PC-9 (cell line): ENCODE measurements around the gene ZSCAN4. TPM values are rescaled to one million over a fixed set of nuclear protein-coding genes. Genes with fewer than 3 reads are reported as not detected.

Source experiments
- BruUV-seq: library from RNA; stranded (reverse); fragments of 400-500 nt; replicated peaks from 2 replicates; lab custom pipeline; 2021; lab: Mats Ljungman, UMichigan
- CTCF ChIA-PET: fragments of 300-600 bp; sonication (Branson Sonifier 250); formaldehyde crosslinking; loops from one replicate; lab custom pipeline; 2022; ENCODE audit warnings: antibody characterized with exemption; lab: Charles Lee
- POLR2A ChIA-PET: fragments of 300-600 bp; sonication (Branson Sonifier 250); formaldehyde crosslinking; loops from one replicate; lab custom pipeline; 2022; ENCODE audit warnings: antibody characterized with exemption; ENCODE audit not compliant: unreplicated experiment; lab: Charles Lee
- DNase-seq, 2 experiments: peaks; one replicate each; pipeline versions ENCODE4 v3.0.0 to v3.0.0-alpha.2; 2015 to 2022; ENCODE audit warnings: mixed read lengths in 1 of 2
- H2AFZ ChIP-seq: fragments of 200-600 bp; sonication (generic); 2 replicates; pipeline ENCODE4 v1.8.1; 2017; ENCODE audit warnings: antibody characterized with exemption
- H3F3A ChIP-seq: fragments of 200-600 bp; sonication (generic); 2 replicates; pipeline ENCODE4 v1.8.1; 2017; ENCODE audit warnings: antibody characterized with exemption, mild to moderate bottlenecking, low read depth; ENCODE audit not compliant: insufficient read depth
- H3K27ac ChIP-seq: fragments of 200-600 bp; sonication (generic); 2 replicates; pipeline ENCODE4 v1.6.1; 2016; ENCODE audit warnings: mixed run types
- H3K27me3 ChIP-seq: fragments of 200-600 bp; sonication (generic); 2 replicates; pipeline ENCODE4 v1.6.1; 2016; ENCODE audit warnings: low read depth, mixed run types; ENCODE audit not compliant: insufficient read depth
- H3K36me3 ChIP-seq: fragments of 200-600 bp; sonication (generic); 2 replicates; pipeline ENCODE4 v1.6.1; 2016; ENCODE audit warnings: low read depth, mixed run types
- H3K4me1 ChIP-seq: fragments of 200-600 bp; sonication (generic); replicated peaks from 2 replicates; pipeline ENCODE4 v1.6.1; 2016; ENCODE audit warnings: mixed run types; ENCODE audit not compliant: insufficient read depth
- H3K4me2 ChIP-seq: fragments of 200-600 bp; sonication (generic); 2 replicates; pipeline ENCODE4 v1.6.1; 2017; ENCODE audit warnings: mixed run types
- H3K4me3 ChIP-seq: fragments of 200-600 bp; sonication (generic); 2 replicates; pipeline ENCODE4 v1.6.1; 2016; ENCODE audit warnings: mixed run types
- H3K79me2 ChIP-seq: fragments of 200-600 bp; sonication (generic); 2 replicates; pipeline ENCODE4 v1.6.1; 2017; ENCODE audit warnings: low read depth, mixed run types
- H3K9me2 ChIP-seq: fragments of 200-600 bp; sonication (generic); 2 replicates; pipeline ENCODE4 v1.8.1; 2017; ENCODE audit warnings: mild to moderate bottlenecking; ENCODE audit not compliant: insufficient read depth
- H3K9me3 ChIP-seq: fragments of 200-600 bp; sonication (generic); 2 replicates; pipeline ENCODE4 v1.8.1; 2016; ENCODE audit warnings: low read depth; ENCODE audit not compliant: insufficient read depth
- H4K20me1 ChIP-seq: fragments of 200-600 bp; sonication (generic); 2 replicates; pipeline ENCODE4 v1.8.1; 2017; ENCODE audit not compliant: insufficient read depth
- EZH2 ChIP-seq: fragments of 200-600 bp; sonication (generic); IDR thresholded peaks from 2 replicates; pipeline ENCODE4 v1.8.0; 2017; ENCODE audit warnings: antibody characterized with exemption, low read depth
- intact Hi-C: fragments of 100-400 bp; cut with micrococcal nuclease; formaldehyde crosslinking; loops from one replicate; pipeline ENCODE4 v1.10.0; 2022; ENCODE audit not compliant: unreplicated experiment
- total RNA-seq: library from RNA; stranded (reverse); gene quantifications from 2 replicates; pipeline ENCODE4 v1.2.3, GENCODE V29; 2021
- TF ChIP-seq, protein P1 (sequence below): fragments of 200-600 bp; sonication (generic); conservative IDR thresholded peaks from 2 replicates; pipeline ENCODE4 v1.6.1; 2017; ENCODE audit warnings: mixed run types, antibody characterized with exemption, mild to moderate bottlenecking, moderate library complexity

The ZSCAN4 gene
- total RNA-seq, 1 experiment from 2014 or later: not detected

DNA sequence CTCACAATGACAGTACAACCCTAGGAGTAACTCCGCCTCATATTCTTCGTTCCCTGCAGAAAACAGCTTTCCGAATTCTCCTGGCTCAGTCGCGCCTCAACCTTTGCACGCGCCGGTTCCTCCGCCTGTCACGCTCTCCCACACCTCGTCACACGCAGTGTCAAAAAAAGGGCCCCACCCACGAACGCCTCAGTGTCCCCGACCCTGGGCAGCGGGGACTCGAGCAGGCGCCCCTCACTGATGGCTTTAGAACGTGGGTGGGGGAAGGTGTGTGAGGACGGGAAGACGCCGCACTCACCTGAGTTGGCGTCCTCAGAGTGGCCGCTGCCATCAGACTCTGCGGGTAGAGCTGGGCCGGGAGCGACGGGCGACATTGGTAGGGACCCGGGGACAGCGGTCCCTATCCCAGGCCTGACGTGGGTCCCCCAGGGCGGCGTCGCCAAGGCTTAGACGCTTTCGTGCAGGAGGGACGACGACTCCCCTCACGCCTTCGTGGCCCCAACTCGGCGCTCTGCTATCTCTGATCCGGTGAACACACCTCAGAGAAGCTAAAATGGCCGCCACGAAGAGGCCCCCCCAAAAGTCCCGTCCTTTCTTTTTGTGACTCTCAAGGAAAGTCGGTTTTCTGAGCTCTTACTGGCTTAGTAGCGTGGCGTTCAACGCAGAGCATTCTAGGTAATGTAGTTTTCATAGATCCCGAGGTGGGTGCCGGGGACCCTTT lies 40.1 kb downstream of the ZSCAN4 start, which contains the start of gene ZNF154:
TSS of gene ZNF154 (minus strand) at position 564 of the 721 bp plus-strand sequence. CDS start at position 331, 233 bp downstream.
- H3K36me3 ChIP-seq: no peaks in the 10 kb centered on the region
- H3K9me3 ChIP-seq: no peaks in the 10 kb centered on the region
- no peaks in the 10 kb centered on the region for H3F3A ChIP-seq
- CTCF ChIA-PET: no interaction called here
- no peak within 1 kb of the TSS for H3K27ac ChIP-seq
- POLR2A ChIA-PET: interaction anchor here (0.6 kb wide), 1 partner anchor 27 kb away, joined by 3 read pairs; the partner anchor contains the start of gene ZNF551
- H3K9me2 ChIP-seq: no peaks in the 10 kb centered on the region
- no peak within 1 kb of the TSS for H2AFZ ChIP-seq
- no peak within 1 kb of the TSS for H3K4me3 ChIP-seq
- no peaks in the 10 kb centered on the region for H4K20me1 ChIP-seq
- TF ChIP-seq, protein P1, sequence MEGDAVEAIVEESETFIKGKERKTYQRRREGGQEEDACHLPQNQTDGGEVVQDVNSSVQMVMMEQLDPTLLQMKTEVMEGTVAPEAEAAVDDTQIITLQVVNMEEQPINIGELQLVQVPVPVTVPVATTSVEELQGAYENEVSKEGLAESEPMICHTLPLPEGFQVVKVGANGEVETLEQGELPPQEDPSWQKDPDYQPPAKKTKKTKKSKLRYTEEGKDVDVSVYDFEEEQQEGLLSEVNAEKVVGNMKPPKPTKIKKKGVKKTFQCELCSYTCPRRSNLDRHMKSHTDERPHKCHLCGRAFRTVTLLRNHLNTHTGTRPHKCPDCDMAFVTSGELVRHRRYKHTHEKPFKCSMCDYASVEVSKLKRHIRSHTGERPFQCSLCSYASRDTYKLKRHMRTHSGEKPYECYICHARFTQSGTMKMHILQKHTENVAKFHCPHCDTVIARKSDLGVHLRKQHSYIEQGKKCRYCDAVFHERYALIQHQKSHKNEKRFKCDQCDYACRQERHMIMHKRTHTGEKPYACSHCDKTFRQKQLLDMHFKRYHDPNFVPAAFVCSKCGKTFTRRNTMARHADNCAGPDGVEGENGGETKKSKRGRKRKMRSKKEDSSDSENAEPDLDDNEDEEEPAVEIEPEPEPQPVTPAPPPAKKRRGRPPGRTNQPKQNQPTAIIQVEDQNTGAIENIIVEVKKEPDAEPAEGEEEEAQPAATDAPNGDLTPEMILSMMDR: no peak
- no peak for TF ChIP-seq EZH2
- no peaks in the 10 kb centered on the region for H3K27me3 ChIP-seq
- H3K4me2 ChIP-seq: no peak within 1 kb of the TSS
- no peaks in the 10 kb centered on the region for H3K79me2 ChIP-seq
- intact Hi-C loops: no loop called here
- DNase-seq: no peak
- BruUV-seq: no TSS peak
- no peaks in the 10 kb centered on the region for H3K4me1 ChIP-seq

DNA sequence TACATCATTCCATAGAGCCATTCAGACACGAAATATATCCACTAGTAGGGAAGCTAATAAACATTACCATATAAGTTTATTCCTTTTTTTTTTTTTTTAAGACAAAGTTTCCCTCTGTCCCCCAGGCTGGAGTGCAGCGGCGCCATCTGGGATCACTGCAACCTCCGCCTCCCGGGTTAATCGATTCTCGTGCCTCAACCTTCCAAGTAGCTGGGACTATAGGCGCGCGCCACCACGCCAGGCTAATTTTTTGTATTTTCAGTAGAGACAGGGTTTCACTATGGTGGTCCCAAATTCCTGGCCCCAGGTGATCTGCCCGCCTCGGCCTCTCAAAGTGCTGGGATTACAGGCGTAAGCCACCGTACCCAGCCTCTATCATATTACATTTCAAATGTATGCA lies 40.9 kb downstream of the ZSCAN4 start:
- H3K36me3 ChIP-seq: no peaks in the 10 kb centered on the region
- no peak overlapping the region for H3K4me2 ChIP-seq
- no peaks in the 10 kb centered on the region for H3K4me1 ChIP-seq
- DNase-seq: no peak
- ChIA-PET POLR2A (no interaction called here), CTCF (no interaction called here)
- no peaks in the 10 kb centered on the region for H3K9me3 ChIP-seq
- H2AFZ ChIP-seq: no peak overlapping the region
- BruUV-seq: no TSS peak
- H3K27ac ChIP-seq: no peak overlapping the region
- H3K4me3 ChIP-seq: no peak overlapping the region
- H3K79me2 ChIP-seq: no peaks in the 10 kb centered on the region
- TF ChIP-seq, protein P1: no peak
- no peak for TF ChIP-seq EZH2
- H3K9me2 ChIP-seq: no peaks in the 10 kb centered on the region
- no peaks in the 10 kb centered on the region for H4K20me1 ChIP-seq
- no peaks in the 10 kb centered on the region for H3K27me3 ChIP-seq
- intact Hi-C loops: no loop called here
- H3F3A ChIP-seq: no peaks in the 10 kb centered on the region

DNA sequence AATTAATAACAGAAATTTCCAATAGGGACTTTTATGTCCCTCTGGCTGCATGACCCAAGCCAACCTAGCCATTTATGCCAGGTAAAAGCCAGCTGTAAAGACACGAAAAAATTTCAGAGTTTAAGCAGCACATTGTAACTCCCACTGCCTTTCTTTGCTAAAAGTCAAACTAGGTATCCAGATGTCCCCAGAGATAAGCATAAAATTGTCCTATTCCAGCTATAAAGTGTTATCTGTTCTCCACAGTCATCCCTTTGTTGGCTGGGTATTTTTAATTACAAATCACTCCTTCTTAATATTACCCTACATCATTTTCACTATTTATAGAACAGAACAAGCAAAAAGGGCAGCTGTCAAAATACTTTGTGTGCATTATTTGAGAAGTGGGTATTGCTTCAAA lies 43.5 kb downstream of the ZSCAN4 start:
- Histone ChIP-seq H3K36me3 (no peaks in the 10 kb centered on the region), H2AFZ (no peak overlapping the region), H3K27me3 (no peaks in the 10 kb centered on the region), H3K79me2 (no peaks in the 10 kb centered on the region), H3K9me3 (no peaks in the 10 kb centered on the region), H3K4me1 (no peaks in the 10 kb centered on the region), H4K20me1 (no peaks in the 10 kb centered on the region), H3F3A (no peaks in the 10 kb centered on the region), H3K4me2 (no peak overlapping the region), H3K27ac (no peak overlapping the region), H3K9me2 (no peaks in the 10 kb centered on the region), H3K4me3 (no peak overlapping the region)
- intact Hi-C loops: no loop called here
- ChIA-PET POLR2A (no interaction called here), CTCF (no interaction called here)
- DNase-seq: no peak
- BruUV-seq: no TSS peak
- TF ChIP-seq, protein P1: no peak
- no peak for TF ChIP-seq EZH2
